GM21390 (cell line): ENCODE measurements around the gene ANKS1A.
"Not testable (repeated sequence)": the region's sequence is repeated elsewhere in the genome, so short reads cannot be mapped to it uniquely, and the experiment has no call there.

Source experiments
- ATAC-seq: cut with Tn5 transposase; IDR thresholded peaks from one replicate; pipeline ENCODE4 v1.9.1; 2021; ENCODE audit not compliant: unreplicated experiment

ANKS1A gene

GRCh38 chr6:34888874-34889555, at the start of gene ANKS1A:
ANKS1A (plus strand) TSS chr6:34889255; CDS start chr6:34889403, 148 bp downstream.
- no peak for ATAC-seq

- no peak for ATAC-seq
Observed at GRCh38 chr6:34839666-34840352, 49.2 kb upstream of the ANKS1A start.

- ATAC-seq = not testable (repeated sequence)
Observed at GRCh38 chr6:34849066-34849465, 40.0 kb upstream of the ANKS1A start.

DNA sequence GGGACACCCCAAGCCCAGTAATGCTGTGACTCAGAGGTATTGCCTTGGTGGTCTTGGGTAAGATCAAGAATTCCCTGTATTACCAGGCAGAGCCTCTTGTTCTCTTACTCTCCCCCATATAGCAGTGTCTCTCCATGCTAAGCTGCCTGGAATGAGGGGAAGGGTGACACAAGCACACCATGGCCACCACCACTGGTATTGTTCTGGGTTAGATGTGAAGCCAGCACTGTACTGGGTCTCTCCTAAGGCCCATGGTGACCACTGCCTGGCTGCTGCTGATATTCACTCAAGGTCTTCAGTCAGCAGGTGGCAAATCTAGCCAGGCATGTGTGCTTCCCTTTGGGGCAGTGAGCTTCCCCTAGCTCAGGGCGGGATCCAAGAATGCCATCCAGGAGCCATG, 37.7 kb upstream of the ANKS1A start:
- no peak for ATAC-seq

GRCh38 chr6:34852406-34853085, 36.5 kb upstream of the ANKS1A start:
- ATAC-seq = no peak

GRCh38 chr6:34855463-34855862, 33.6 kb upstream of the ANKS1A start:
- ATAC-seq = no peak

DNA sequence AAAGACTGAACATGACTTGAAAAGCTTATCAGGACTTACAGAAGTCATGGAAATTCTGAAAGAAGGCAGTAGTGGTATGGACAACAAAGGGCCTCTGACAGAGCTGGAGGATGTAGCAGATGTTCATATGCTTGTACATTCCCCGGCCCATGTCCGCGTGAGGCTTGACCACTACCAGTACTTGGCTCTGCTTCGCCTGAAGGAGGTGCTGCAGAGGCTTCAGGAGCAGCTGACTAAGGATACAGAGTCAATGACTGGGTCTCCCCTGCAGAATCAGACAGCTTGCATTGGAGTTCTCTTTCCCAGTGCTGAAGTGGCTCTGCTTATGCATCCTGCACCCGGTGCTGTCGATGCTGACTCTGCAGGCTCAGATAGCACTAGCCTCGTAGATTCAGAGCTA, 30.4 kb upstream of the ANKS1A start:
- no peak for ATAC-seq

DNA sequence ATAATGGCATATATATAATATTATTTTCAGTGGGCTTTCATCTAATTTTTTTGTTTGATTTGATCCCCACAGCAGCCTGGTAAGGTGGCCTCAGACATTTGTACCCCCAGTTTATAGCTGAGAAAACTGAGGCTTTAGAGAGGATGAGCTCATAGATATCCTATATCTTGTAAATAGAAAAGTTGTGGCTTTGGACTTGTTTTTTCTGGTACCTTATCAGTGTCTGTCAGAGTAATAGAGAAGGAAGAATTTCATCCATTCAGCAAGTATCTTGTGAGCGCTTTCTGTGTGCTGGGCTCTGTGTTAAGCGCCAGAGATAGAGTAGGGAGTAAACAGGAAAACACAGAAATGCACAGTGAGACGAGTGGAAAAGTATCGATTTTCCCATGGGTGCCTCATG, 29.1 kb upstream of the ANKS1A start:
- no peak for ATAC-seq

- ATAC-seq = no peak
Observed at GRCh38 chr6:34860776-34861175, 28.3 kb upstream of the ANKS1A start.

- no peak for ATAC-seq
Observed at GRCh38 chr6:34864007-34864406, 25.0 kb upstream of the ANKS1A start.

GRCh38 chr6:34865107-34865506, 23.9 kb upstream of the ANKS1A start:
- no peak for ATAC-seq

DNA sequence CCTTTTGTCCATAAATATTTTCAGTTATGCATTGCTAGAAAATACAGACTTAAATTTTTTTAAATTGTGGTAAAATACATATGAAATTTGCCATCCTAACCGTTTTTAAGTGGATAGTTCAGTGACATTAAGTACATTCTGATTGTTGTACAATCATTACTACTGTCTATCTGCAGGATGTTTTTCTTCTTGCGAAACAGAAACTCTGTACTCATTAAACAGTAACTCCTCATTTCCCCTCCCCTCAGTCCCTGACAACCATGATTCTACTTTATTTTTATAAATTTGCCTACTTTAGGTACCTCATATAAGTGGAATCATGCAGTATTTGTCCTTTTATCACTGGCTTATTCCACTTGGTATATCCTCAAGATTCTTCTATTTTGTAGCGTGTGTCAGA, 22.5 kb upstream of the ANKS1A start:
- no peak for ATAC-seq

DNA sequence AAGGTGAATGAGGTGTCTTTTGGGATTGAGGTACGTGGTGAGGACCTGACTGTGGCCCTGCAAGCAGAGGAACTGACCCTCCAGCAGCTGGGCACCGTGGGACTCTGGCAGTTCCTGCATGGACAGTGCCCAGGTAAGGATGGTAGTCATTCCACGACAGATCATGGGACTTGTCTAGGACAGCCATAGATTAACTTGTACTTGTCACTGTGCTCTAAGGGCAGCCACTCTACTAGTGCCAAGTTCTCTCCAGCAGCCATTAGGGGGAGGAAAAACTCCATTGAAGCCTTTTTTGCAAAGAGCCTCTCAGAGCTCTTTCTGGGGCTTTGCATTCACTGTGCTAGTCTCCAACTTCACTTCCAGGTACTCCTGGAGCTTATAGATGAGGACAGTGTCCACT, 21.6 kb upstream of the ANKS1A start:
- ATAC-seq = no peak

- no peak for ATAC-seq
Observed at GRCh38 chr6:34871853-34872252, 17.2 kb upstream of the ANKS1A start.

DNA sequence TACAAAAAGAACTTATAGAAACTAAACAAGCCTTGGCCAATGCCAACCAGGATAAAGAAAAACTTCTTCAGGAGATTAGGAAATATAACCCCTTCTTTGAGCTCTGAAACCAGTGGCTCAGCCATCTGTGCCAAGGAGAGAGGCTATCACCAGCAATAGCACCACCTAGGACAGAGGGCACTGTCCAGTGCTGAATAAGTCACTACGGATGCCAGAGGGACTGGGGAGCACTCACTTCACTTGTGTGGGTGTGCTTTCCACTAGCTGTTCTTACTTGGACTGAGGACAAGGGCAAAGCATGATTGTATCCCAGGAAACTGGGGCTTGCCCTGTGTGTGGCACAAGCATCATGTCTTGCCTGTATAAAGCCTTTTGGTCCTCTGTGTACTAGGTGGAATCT, 16.7 kb upstream of the ANKS1A start:
- no peak for ATAC-seq

GRCh38 chr6:34875292-34876213, 13.5 kb upstream of the ANKS1A start:
- no peak for ATAC-seq

DNA sequence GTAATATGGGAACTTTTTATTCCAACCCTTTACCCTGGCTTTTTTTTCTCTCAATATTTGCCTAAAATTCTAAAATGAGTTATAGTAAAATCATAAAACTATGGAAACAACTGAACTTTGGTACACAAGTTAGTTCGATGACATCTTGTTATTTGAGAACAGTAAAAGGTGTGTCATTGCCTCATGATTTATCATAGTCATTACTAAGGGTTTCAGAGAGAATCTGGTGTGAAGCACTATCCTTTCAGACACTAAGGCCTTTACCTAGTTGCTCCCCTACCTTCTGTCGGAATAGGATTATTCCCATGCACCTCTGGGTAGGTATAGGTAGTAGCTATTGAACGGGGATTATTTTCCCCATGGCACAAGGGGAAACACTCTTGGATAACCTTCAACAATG, 12.6 kb upstream of the ANKS1A start:
- no peak for ATAC-seq

GRCh38 chr6:34877259-34877658, 11.8 kb upstream of the ANKS1A start:
- ATAC-seq = no peak

GRCh38 chr6:34877869-34878485, 11.1 kb upstream of the ANKS1A start:
- no peak for ATAC-seq

DNA sequence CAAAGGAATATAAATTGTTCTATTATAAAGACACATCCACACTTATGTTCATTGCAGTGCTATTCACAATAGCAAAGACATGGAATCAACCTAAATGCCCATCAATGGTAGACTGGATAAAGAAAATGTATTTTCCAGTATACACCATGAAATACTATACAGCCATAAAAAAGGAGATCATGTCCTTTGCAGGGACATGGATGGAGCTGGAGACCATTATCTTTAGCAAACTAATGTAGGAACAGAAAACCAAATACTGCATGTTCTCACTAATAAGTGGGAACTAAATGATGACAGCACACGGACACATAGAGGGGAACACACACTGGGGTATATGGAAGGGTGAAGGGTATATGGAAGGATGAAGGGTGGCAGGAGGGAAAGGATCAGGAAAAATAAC, 5.0 kb upstream of the ANKS1A start:
- not testable (repeated sequence) for ATAC-seq

DNA sequence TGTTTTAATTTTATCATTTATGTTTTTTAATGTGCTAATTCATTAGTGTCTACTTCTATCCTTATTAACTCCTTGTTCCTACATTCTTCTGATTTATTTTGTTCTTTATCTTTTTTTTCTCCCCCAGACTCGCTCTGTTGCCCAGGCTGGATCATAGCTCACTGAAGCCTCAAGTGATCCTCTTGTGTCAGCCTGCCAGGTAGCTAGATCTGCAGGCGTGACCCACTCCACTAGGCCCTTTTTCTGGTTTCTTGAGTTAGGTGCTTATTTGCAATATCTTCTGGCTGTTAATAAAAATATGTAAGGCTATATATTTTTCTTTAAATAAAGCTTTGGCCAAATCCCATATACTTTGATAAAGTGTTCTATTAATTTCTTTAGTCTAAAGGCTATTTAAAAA, 4.1 kb upstream of the ANKS1A start:
- no peak for ATAC-seq
